Measurements from ENCODE around the gene MIA2. TPM values are rescaled to one million over a fixed set of nuclear protein-coding genes. Genes with fewer than 3 reads are reported as not detected.
"Not testable (repeated sequence)": the region's sequence is repeated elsewhere in the genome, so short reads cannot be mapped to it uniquely, and the experiment has no call there.

The MIA2 gene
- total RNA-seq, 1 experiment from 2014 or later: 15.0 TPM

DNA sequence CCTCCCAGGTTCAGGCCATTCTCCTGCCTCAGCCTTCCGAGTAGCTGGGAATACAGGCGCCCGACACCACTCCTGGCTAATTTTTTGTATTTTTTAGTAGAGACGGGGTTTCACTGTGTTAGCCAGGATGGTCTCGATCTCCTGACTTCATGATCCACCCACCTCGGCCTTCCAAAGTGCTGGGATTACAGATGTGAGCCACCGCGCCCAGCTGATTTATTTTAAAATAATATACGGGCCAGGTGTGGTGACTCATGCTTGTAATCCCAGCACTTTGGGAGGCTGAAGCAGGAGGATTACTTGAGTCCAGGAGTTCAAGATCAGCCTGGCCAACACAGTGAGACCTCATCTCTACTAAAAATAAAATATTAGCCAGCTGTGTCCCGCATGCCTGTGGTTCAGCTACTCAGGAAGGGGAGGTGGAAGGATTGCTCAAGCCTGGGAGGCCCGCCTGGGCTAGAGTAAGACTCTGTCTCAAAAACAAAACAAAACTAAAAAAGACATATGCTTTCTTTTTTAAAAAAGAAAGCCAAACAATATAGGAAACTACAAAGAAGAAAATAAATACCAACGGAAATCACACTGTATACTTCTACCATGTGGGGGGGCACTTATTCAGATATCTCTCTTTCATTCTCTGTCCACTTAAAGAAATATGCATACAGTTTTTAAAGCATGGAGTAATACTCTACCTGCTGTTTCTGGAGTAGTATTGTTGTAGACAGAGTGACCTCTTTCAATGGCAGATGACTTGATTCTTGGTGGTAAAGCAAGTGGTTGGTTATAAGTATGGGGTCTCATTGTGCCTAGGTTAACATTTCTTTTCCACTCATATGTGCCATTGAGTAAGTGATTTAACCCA, 930 bp upstream of the MIA2 start:
- H3K27me3 Mint-ChIP-seq (ENCODE audit: low read depth): no peaks in the 10 kb centered on the region
- H2BK20ac ChIP-seq (ENCODE audit: low read depth, low read length, poor library complexity, severe bottlenecking): no peak overlapping the region
- peaks cover 3% of the 10 kb centered on the region in 2 experiments; a peak in 1 of 4 replicates for H3K4me1 Mint-ChIP-seq

DNA sequence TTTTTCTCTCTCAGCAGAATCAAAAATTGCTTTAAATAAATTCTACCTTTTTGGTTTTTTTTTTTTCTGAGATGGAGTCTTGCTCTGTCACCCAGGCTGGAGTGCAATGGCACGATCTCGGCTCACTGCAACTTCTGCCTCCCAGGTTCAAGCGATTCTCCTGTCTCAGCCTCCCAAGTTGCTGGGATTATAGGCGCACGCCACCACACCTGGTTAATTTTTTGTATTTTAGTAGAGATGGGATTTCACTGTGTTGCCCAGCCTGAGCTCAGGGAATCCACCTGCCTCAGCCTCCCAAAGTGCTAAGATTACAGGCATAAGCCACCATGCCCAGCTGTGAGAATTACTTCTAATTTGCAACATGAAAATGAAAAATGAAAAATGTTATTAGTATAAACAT, 1.3 kb downstream of the MIA2 start:
- not testable (repeated sequence) for H4K8ac ChIP-seq (replicated peaks; ENCODE audit: insufficient read length, low read depth, low read length)
- whole genome bisulfite sequencing (ENCODE audit: extremely low coverage, insufficient read length, low lambda C conversion rate): no CpG with 5 or more reads among the region's 5 CpGs

More for the DNA sequence above, 930 bp upstream of the MIA2 start:
- Histone ChIP-seq H3K23me2 (ENCODE audit: insufficient read length, low read depth, low read length, poor library complexity, severe bottlenecking) (no peaks in the 10 kb centered on the region), H3K9me3 (ENCODE audit: control insufficient read depth, low read depth, low read length) (no peaks in the 10 kb centered on the region), H2BK5ac (ENCODE audit: insufficient read length, low read length) (no peak overlapping the region), H2AK5ac (ENCODE audit: insufficient read length, low read length) (no peak overlapping the region), H3T11ph (ENCODE audit: low read length) (no peak overlapping the region), H2BK120ac (ENCODE audit: low read depth, low read length, poor library complexity, severe bottlenecking) (no peak overlapping the region), H2BK12ac (ENCODE audit: insufficient read length, low read depth, low read length) (no peak overlapping the region), H3K27ac (ENCODE audit: insufficient read length, low read depth, low read length) (no peak overlapping the region), H3K79me1 (ENCODE audit: insufficient read depth, low read depth, low read length, poor library complexity, severe bottlenecking) (no peaks in the 10 kb centered on the region), H4K20me1 (ENCODE audit: control insufficient read depth, insufficient read depth, insufficient read length) (no peaks in the 10 kb centered on the region), H3K4me1 (ENCODE audit: insufficient read depth, low read length) (no peaks in the 10 kb centered on the region), H3K23ac (ENCODE audit: insufficient read length, low read depth, low read length) (no peak overlapping the region), H4K8ac (replicated peaks; ENCODE audit: insufficient read length, low read depth, low read length) (no peak overlapping the region), H4K5ac (ENCODE audit: insufficient read length, low read depth, low read length) (no peak overlapping the region), H3K4me2 (ENCODE audit: insufficient read depth, insufficient read length, low read length) (no peak overlapping the region), H3K14ac (ENCODE audit: insufficient read depth, low read length) (no peak overlapping the region), H2AFZ (ENCODE audit: low read length) (no peak overlapping the region), H3K9ac (ENCODE audit: extremely low read depth, insufficient read length, low read length) (no peak overlapping the region), H3K18ac (ENCODE audit: insufficient read length, low read depth, low read length) (no peak overlapping the region), H3K27me3 (ENCODE audit: insufficient read depth, low read length) (no peaks in the 10 kb centered on the region), H4K91ac (ENCODE audit: insufficient read length, low read depth, low read length) (no peak overlapping the region), H3K4ac (ENCODE audit: low read depth, low read length) (no peak overlapping the region), H3K79me2 (ENCODE audit: insufficient read depth, low read length) (no peaks in the 10 kb centered on the region), H3K56ac (ENCODE audit: insufficient read length, low read depth, low read length) (no peak overlapping the region), H2BK15ac (ENCODE audit: low read depth, low read length) (no peak overlapping the region)
- Mint-ChIP-seq H3K36me3 (ENCODE audit: insufficient read depth in 1 of 3, low read depth in 3 of 3) (no peaks in the 10 kb centered on the region), H3K9me3 (no peaks in the 10 kb centered on the region), H3K27ac (no peak overlapping the region), H3K4me3 (no peak overlapping the region)
- TF ChIP-seq, protein P1, sequence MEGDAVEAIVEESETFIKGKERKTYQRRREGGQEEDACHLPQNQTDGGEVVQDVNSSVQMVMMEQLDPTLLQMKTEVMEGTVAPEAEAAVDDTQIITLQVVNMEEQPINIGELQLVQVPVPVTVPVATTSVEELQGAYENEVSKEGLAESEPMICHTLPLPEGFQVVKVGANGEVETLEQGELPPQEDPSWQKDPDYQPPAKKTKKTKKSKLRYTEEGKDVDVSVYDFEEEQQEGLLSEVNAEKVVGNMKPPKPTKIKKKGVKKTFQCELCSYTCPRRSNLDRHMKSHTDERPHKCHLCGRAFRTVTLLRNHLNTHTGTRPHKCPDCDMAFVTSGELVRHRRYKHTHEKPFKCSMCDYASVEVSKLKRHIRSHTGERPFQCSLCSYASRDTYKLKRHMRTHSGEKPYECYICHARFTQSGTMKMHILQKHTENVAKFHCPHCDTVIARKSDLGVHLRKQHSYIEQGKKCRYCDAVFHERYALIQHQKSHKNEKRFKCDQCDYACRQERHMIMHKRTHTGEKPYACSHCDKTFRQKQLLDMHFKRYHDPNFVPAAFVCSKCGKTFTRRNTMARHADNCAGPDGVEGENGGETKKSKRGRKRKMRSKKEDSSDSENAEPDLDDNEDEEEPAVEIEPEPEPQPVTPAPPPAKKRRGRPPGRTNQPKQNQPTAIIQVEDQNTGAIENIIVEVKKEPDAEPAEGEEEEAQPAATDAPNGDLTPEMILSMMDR (conservative IDR thresholded peaks at IDR 0.05): no peak
- WGBS (ENCODE audit: extremely low coverage, insufficient read length, low lambda C conversion rate): no CpG with 5 or more reads among the region's 12 CpGs
- no peak for DNase-seq

More for the DNA sequence above, 1.3 kb downstream of the MIA2 start:
- H3K23ac ChIP-seq (ENCODE audit: insufficient read length, low read depth, low read length); H3K36me3 Mint-ChIP-seq (ENCODE audit: insufficient read depth in 1 of 3, low read depth in 3 of 3); H4K5ac ChIP-seq (ENCODE audit: insufficient read length, low read depth, low read length); H3K4me2 ChIP-seq (ENCODE audit: insufficient read depth, insufficient read length, low read length); H2AK5ac ChIP-seq (ENCODE audit: insufficient read length, low read length); H3K4ac ChIP-seq (ENCODE audit: low read depth, low read length); H3K23me2 ChIP-seq (ENCODE audit: insufficient read length, low read depth, low read length, poor library complexity, severe bottlenecking); H3K9me3 Mint-ChIP-seq; H2BK20ac ChIP-seq (ENCODE audit: low read depth, low read length, poor library complexity, severe bottlenecking); H4K20me1 ChIP-seq (ENCODE audit: control insufficient read depth, insufficient read depth, insufficient read length); H3K4me1 ChIP-seq (ENCODE audit: insufficient read depth, low read length); H2BK12ac ChIP-seq (ENCODE audit: insufficient read length, low read depth, low read length); H3K56ac ChIP-seq (ENCODE audit: insufficient read length, low read depth, low read length); H3K14ac ChIP-seq (ENCODE audit: insufficient read depth, low read length); H2BK5ac ChIP-seq (ENCODE audit: insufficient read length, low read length); H3K79me1 ChIP-seq (ENCODE audit: insufficient read depth, low read depth, low read length, poor library complexity, severe bottlenecking); H3K27me3 Mint-ChIP-seq (ENCODE audit: low read depth); H2AFZ ChIP-seq (ENCODE audit: low read length); H2BK120ac ChIP-seq (ENCODE audit: low read depth, low read length, poor library complexity, severe bottlenecking); H3K9me3 ChIP-seq (ENCODE audit: control insufficient read depth, low read depth, low read length); H3T11ph ChIP-seq (ENCODE audit: low read length); H3K27ac ChIP-seq (ENCODE audit: insufficient read length, low read depth, low read length); H3K27ac Mint-ChIP-seq; H3K9ac ChIP-seq (ENCODE audit: extremely low read depth, insufficient read length, low read length); H3K4me1 Mint-ChIP-seq; H3K79me2 ChIP-seq (ENCODE audit: insufficient read depth, low read length); DNase-seq; H2BK15ac ChIP-seq (ENCODE audit: low read depth, low read length); H3K18ac ChIP-seq (ENCODE audit: insufficient read length, low read depth, low read length); H3K27me3 ChIP-seq (ENCODE audit: insufficient read depth, low read length); H4K91ac ChIP-seq (ENCODE audit: insufficient read length, low read depth, low read length); H3K4me3 Mint-ChIP-seq: not testable (repeated sequence)
